Head of caudate nucleus (tissue), 42 donors: ENCODE results near the gene CAPNS2.

Experiments
- DNase-seq, 42 donors: peaks; one replicate each; pipeline versions ENCODE4 v3.0.0 to v3.0.0-alpha.2; 2020 to 2021; ENCODE audit warnings: mixed read lengths in 7 of 42
- intact Hi-C: fragments of 100-400 bp; cut with DNase I; formaldehyde crosslinking; loops from one replicate; pipeline ENCODE4 v1.15.0; 2022

Gene CAPNS2

GRCh38 chr16:55566432-55567175 is at the start of gene CAPNS2:
TSS of gene CAPNS2 (plus strand) at chr16:55566684. CDS start at chr16:55566757, 73 bp downstream.
- DNase-seq = no peak
- intact Hi-C loops = no loop called here

- intact Hi-C loops = no loop called here
- DNase-seq = no peak
Observed at GRCh38 chr16:55521792-55522191, 44.7 kb upstream of the CAPNS2 start.

GRCh38 chr16:55526441-55526840 is 40.0 kb upstream of the CAPNS2 start:
- intact Hi-C loops = no loop called here
- no peak for DNase-seq

DNA sequence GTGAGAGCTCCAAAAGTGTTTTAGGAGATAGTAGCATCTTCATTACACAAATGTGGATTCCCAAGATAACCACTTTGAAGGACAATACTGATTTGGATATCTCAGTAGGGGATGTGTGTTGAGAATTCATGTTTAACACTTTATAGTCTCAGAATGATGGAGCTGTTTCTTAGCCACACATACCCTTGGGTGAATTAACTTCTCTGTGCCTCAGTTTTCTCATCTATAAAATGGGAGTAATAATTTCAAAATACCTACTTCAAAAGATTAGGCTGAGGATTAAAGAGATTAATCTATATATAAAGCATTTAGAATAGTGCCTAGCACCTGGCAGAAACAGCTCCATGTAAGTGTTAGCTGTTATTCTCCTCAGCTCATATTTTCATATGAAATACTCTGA is 38.6 kb upstream of the CAPNS2 start:
- DNase-seq = no peak
- intact Hi-C loops = no loop called here

DNA sequence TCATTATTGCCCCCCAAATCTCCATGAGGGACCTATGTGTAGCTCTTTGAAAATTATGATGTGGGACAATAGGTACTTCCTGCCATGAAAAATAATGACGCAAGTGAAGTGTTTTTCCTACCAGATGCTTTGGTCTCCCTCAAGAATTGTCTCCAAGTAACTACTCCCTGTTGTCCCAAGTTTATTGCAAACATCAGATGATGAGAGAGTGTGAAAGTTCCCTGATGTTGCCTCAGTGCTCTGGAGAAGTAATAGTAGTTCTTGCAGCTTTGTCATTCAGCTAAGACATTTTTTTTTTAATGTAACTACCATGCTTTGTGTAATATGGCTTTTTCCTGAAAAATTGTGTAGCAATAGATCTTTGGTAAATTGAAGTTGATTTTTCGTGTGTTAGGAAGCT is 37.5 kb upstream of the CAPNS2 start:
- intact Hi-C loops = no loop called here
- DNase-seq = no peak

- intact Hi-C loops = no loop called here
- no peak for DNase-seq
Observed at GRCh38 chr16:55530316-55530856, 36.1 kb upstream of the CAPNS2 start.

GRCh38 chr16:55532227-55532626 is 34.3 kb upstream of the CAPNS2 start:
- intact Hi-C loops = no loop called here

DNA sequence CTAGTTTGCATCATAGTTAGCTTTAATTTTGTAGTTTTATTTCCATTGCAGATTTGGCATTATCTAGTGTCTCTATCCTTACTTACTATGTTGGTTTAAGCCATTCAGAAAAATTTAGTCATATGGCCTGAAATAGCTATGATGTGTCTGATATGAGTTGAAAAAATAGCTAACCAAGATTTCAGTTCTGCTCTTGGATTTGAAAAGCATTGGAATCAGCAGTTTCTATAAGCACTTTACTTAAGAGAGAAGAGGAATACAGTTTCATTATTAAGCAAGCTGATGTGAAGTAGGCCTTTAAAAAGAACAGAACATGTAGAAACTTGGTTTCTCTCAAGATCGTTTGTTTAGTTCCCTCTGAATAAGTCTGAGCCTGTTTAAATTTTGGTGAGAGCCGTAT is 31.7 kb upstream of the CAPNS2 start:
- no peak for DNase-seq
- intact Hi-C loops = no loop called here

More at GRCh38 chr16:55532227-55532626, 34.3 kb upstream of the CAPNS2 start:
- DNase-seq = no peak

DNA sequence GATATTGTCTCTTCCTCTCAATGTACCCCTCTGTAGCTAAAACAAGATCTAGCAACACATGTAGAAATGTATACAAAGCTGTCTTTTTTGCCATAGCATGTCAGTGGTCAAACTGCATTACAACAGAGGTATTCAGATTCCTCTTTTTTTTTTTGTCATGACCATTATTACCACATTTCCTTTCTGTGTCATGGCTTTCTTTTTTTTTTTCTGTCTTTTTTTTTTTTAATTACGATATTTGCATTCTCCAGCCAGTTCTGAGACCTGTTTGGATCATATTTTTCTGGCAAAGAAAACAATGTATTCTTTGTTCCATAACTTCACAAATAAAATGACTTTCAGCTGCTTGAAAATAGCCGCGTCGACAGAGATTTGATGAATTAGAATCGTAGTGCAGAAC is 27.4 kb upstream of the CAPNS2 start:
- intact Hi-C loops = no loop called here
- no peak for DNase-seq

- intact Hi-C loops = no loop called here
- no peak for DNase-seq
Observed at GRCh38 chr16:55539488-55539887, 27.0 kb upstream of the CAPNS2 start.

DNA sequence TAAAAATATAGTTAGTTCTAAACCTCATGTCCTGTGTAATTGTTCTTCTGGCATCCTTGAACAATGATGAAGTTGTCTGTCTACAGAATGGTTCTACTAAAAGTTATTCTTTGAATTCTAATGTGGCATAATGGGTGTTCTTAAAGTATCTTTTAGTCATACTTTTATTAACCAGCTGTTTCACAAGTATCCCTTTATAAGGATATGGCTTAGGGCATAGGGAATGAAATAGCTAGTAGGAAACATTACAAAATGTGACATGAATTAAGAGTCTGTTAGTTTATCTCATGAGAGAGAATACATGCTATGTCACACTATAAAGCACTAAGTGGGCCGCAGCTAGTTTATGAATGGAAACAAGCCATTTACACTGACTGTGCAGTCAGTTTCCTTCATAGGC is 26.3 kb upstream of the CAPNS2 start:
- no peak for DNase-seq
- intact Hi-C loops = loop anchor here (5.0 kb wide), 1 partner anchor 73 kb away; no protein-coding TSS in a partner anchor

- intact Hi-C loops = loop anchor here (2.0 to 5.0 kb wide), 2 partner anchors 48 to 75 kb away; no protein-coding TSS in a partner anchor
- no peak for DNase-seq
Observed at GRCh38 chr16:55542459-55543082, 23.9 kb upstream of the CAPNS2 start.

DNA sequence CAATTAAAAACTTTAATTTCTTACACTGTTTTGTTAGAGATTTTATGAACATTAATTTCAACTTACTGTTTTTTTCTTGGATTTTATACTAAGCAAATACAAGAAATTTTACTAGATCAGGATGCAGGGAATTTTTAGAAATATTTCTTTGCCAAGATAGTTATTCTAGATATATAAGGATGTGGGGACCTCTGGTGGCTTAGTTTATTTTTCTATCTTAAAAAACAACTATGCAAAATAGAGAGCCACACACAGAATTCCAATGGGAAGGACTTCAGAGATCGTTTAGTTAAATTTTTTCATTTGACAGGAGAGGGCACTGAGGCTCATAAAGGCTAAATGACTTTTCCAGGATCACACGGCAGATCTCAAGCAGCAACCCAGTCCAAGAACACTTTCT is 23.0 kb upstream of the CAPNS2 start:
- intact Hi-C loops = loop anchor here (2.0 to 5.0 kb wide), 2 partner anchors 49 to 76 kb away; no protein-coding TSS in a partner anchor
- DNase-seq = peak in 1 of 42 donors; percentile 16

DNA sequence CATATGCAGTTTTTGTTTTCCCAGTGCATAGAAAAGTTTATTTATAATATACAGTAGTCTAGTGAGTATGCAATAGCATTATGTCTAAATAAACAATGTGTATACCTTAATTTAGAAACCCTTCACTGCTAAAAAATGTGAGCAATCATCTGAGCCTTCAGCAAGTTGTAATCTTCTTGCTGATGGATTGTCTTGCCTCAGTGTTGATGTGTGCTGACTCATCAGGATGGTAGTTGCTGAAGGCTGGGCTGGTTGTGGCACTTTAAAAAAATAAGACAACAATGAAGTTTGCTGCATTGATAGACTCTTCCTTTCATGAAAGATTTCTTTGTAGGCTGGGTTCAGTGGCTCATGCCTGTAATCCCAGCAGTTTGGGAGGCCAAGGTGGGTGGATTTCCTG is 13.9 kb upstream of the CAPNS2 start:
- no peak for DNase-seq
- intact Hi-C loops = no loop called here

GRCh38 chr16:55555436-55555835 is 11.0 kb upstream of the CAPNS2 start:
- intact Hi-C loops = no loop called here
- no peak for DNase-seq

GRCh38 chr16:55557186-55557585 is 9.3 kb upstream of the CAPNS2 start:
- no peak for DNase-seq
- intact Hi-C loops = no loop called here

DNA sequence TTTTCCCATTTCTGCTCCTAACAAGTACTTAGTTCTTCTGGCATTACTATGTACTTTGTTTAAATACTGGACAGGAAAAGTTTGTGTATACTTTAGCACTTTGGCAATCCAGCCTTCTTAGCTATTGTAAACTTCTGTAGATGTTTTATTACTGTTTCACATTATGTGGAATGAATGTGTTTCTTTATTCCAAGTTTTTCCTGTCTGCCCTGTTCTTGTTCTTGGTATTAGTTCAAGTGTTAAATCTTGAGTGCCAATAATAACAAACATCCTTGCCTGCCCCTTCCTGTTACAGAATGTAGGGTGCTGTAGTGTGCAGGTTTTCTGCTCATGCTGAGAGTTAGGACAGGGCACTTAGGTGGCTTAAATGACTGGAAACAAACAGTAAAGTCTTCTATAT is 7.3 kb upstream of the CAPNS2 start:
- intact Hi-C loops = no loop called here
- no peak for DNase-seq

DNA sequence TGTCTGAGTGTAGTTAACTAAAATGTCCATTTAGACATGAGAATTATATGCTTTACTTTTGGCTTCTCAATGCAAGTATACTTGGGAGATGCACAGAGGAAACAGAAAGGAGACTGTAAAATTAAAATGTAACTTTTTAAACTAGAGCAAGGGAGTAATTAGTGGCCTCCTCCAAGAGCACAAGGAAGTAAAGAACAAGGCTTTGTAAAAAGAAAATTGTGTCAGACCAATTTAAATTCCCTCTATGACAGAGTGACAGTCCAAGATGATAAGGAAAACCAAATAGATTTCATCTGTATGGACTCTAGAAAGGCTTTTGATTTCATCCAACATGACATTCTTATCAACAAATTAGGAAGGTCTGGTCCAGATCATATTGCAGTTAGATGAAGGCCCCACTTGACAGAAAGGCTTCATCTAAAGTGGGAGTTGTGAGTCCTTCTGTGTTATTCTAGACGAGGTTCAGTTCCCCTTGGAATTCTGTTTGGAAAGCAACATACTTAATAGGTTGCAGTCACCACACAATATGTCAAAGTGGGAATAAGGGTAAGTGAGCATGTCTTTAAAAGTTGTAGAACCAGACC is 6.5 kb upstream of the CAPNS2 start:
- intact Hi-C loops = no loop called here
- no peak for DNase-seq

GRCh38 chr16:55561319-55561848 is 5.1 kb upstream of the CAPNS2 start:
- intact Hi-C loops = no loop called here
- no peak for DNase-seq

DNA sequence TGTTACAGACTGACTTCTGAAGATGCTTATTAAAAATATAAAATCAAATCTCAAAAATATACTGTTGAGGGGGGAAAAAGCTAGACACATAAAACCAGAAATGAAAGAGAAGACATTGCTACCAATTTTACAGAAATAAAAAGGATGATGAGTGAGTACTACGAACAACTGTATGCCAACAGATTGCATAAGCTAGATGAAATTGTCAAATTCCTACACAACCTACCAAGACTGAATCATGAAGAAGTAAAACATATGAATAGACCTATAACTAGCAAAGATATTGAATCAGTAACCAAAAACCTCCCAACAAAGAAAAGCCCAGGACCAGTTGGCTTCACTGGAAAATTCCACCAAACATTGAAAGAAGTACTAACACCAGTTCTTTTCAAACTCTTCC is 3.5 kb upstream of the CAPNS2 start:
- intact Hi-C loops = no loop called here
- DNase-seq = no peak
